Panc1 (cell line): ENCODE results near the gene CDH19.

Experiments used
- POLR2AphosphoS5 ChIP-seq: IDR thresholded peaks from 2 replicates; pipeline ENCODE4 v1.6.1; 2012; ENCODE audit warnings: mild to moderate bottlenecking, low read depth, low read length, moderate library complexity
- SIN3A ChIP-seq: IDR thresholded peaks from 2 replicates; pipeline ENCODE4 v1.6.1; 2012; ENCODE audit warnings: low read depth, mild to moderate bottlenecking, low read length, moderate library complexity, borderline replicate concordance; ENCODE audit not compliant: insufficient read depth
- TCF7L2 ChIP-seq: IDR thresholded peaks from 2 replicates; pipeline ENCODE4 v1.6.1; 2011; ENCODE audit warnings: mild to moderate bottlenecking, low read depth, low read length, inconsistent platforms
- TF ChIP-seq, protein P1 (sequence below): fragments of 450-650 bp; IDR thresholded peaks from 2 replicates; pipeline ENCODE4 v1.5.1; 2017; ENCODE audit warnings: mild to moderate bottlenecking
- TF ChIP-seq, protein P2 (sequence below), 2 experiments: IDR thresholded peaks; 2 replicates each; pipeline ENCODE4 v1.6.1; 2011 to 2012; ENCODE audit warnings: low read depth in 2 of 2, control low read depth in 1 of 2, low read length in 1 of 2, mild to moderate bottlenecking in 1 of 2, moderate library complexity in 1 of 2; ENCODE audit not compliant: insufficient read depth in 1 of 2

DNA sequence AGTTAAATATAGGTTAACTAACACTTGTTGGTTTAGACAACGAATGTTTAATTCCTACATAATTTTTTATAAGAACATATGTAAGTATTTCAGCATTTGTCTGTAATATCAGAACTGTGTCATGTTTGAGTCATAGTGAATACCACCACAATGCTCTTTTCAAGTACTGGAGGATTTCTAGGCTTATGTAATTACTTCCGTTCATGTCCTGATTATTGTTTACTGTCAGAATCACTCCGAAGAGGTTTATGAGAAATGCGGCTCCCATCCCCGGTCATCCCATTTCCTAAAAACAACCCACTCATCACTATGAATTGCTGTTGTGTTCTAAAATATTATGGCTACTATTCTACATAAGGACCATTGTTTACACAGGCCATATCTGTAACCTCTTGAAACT is 45.1 kb downstream of the CDH19 start:
- TF ChIP-seq, protein P1, sequence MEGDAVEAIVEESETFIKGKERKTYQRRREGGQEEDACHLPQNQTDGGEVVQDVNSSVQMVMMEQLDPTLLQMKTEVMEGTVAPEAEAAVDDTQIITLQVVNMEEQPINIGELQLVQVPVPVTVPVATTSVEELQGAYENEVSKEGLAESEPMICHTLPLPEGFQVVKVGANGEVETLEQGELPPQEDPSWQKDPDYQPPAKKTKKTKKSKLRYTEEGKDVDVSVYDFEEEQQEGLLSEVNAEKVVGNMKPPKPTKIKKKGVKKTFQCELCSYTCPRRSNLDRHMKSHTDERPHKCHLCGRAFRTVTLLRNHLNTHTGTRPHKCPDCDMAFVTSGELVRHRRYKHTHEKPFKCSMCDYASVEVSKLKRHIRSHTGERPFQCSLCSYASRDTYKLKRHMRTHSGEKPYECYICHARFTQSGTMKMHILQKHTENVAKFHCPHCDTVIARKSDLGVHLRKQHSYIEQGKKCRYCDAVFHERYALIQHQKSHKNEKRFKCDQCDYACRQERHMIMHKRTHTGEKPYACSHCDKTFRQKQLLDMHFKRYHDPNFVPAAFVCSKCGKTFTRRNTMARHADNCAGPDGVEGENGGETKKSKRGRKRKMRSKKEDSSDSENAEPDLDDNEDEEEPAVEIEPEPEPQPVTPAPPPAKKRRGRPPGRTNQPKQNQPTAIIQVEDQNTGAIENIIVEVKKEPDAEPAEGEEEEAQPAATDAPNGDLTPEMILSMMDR, result no peak
- TF ChIP-seq SIN3A (no peak), POLR2AphosphoS5 (no peak), TCF7L2 (no peak)
- TF ChIP-seq, protein P2, sequence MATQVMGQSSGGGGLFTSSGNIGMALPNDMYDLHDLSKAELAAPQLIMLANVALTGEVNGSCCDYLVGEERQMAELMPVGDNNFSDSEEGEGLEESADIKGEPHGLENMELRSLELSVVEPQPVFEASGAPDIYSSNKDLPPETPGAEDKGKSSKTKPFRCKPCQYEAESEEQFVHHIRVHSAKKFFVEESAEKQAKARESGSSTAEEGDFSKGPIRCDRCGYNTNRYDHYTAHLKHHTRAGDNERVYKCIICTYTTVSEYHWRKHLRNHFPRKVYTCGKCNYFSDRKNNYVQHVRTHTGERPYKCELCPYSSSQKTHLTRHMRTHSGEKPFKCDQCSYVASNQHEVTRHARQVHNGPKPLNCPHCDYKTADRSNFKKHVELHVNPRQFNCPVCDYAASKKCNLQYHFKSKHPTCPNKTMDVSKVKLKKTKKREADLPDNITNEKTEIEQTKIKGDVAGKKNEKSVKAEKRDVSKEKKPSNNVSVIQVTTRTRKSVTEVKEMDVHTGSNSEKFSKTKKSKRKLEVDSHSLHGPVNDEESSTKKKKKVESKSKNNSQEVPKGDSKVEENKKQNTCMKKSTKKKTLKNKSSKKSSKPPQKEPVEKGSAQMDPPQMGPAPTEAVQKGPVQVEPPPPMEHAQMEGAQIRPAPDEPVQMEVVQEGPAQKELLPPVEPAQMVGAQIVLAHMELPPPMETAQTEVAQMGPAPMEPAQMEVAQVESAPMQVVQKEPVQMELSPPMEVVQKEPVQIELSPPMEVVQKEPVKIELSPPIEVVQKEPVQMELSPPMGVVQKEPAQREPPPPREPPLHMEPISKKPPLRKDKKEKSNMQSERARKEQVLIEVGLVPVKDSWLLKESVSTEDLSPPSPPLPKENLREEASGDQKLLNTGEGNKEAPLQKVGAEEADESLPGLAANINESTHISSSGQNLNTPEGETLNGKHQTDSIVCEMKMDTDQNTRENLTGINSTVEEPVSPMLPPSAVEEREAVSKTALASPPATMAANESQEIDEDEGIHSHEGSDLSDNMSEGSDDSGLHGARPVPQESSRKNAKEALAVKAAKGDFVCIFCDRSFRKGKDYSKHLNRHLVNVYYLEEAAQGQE (IDR thresholded peaks at IDR 0.05; ENCODE audit: insufficient read depth in 1 of 2, low read depth in 2 of 2, low read length in 1 of 2), result no peak
